Measurements from ENCODE around the gene DGKH.

DGKH gene

GRCh38 chr13:42039946-42040729, 8.3 kb upstream of the DGKH start:
- peak; percentile 91 for DNase-seq (ENCODE audit: low spot score)

- no peak for DNase-seq (ENCODE audit: low spot score)
These were observed 7.8 kb upstream of the DGKH start for GRCh38 chr13:42040730-42041010.

- DNase-seq (ENCODE audit: low spot score) = peak; percentile 6
These were observed 7.3 kb upstream of the DGKH start for GRCh38 chr13:42041011-42041683.

GRCh38 chr13:42041684-42042035, 6.8 kb upstream of the DGKH start:
- DNase-seq (ENCODE audit: low spot score) = no peak

GRCh38 chr13:42043676-42044075, 4.8 kb upstream of the DGKH start:
- no peak for DNase-seq (ENCODE audit: low spot score)

- no peak for DNase-seq (ENCODE audit: low spot score)
These were observed 2.0 kb upstream of the DGKH start for GRCh38 chr13:42046448-42046847.

- peak; percentile 43 for DNase-seq (ENCODE audit: low spot score)
These were observed 697 bp upstream of the DGKH start for GRCh38 chr13:42047561-42048341.

- DNase-seq (ENCODE audit: low spot score) = peak; percentile 47
These were observed 421 bp downstream of the DGKH start for GRCh38 chr13:42048684-42049453.

GRCh38 chr13:42049454-42049813, 986 bp downstream of the DGKH start:
- DNase-seq (ENCODE audit: low spot score) = no peak

- DNase-seq (ENCODE audit: low spot score) = no peak
These were observed 6.5 kb downstream of the DGKH start for GRCh38 chr13:42054798-42055499.

GRCh38 chr13:42055500-42056085, 7.1 kb downstream of the DGKH start:
- DNase-seq (ENCODE audit: low spot score) = no peak

- no peak for DNase-seq (ENCODE audit: low spot score)
These were observed 7.7 kb downstream of the DGKH start for GRCh38 chr13:42056146-42056545.

GRCh38 chr13:42056583-42056982, 8.1 kb downstream of the DGKH start:
- no peak for DNase-seq (ENCODE audit: low spot score)

GRCh38 chr13:42057918-42058530, 9.6 kb downstream of the DGKH start:
- DNase-seq (ENCODE audit: low spot score) = no peak

GRCh38 chr13:42061943-42062342, 13.5 kb downstream of the DGKH start:
- DNase-seq (ENCODE audit: low spot score) = no peak

GRCh38 chr13:42063105-42063504, 14.7 kb downstream of the DGKH start:
- no peak for DNase-seq (ENCODE audit: low spot score)

GRCh38 chr13:42064259-42064658, 15.8 kb downstream of the DGKH start:
- no peak for DNase-seq (ENCODE audit: low spot score)

- no peak for DNase-seq (ENCODE audit: low spot score)
These were observed 16.5 kb downstream of the DGKH start for GRCh38 chr13:42064966-42065365.

GRCh38 chr13:42065414-42065813, 17.0 kb downstream of the DGKH start:
- no peak for DNase-seq (ENCODE audit: low spot score)

GRCh38 chr13:42066542-42066941, 18.1 kb downstream of the DGKH start:
- no peak for DNase-seq (ENCODE audit: low spot score)

GRCh38 chr13:42068886-42069285, 20.4 kb downstream of the DGKH start:
- no peak for DNase-seq (ENCODE audit: low spot score)
